Measurements from ENCODE around the gene LSM11.

The LSM11 gene

DNA sequence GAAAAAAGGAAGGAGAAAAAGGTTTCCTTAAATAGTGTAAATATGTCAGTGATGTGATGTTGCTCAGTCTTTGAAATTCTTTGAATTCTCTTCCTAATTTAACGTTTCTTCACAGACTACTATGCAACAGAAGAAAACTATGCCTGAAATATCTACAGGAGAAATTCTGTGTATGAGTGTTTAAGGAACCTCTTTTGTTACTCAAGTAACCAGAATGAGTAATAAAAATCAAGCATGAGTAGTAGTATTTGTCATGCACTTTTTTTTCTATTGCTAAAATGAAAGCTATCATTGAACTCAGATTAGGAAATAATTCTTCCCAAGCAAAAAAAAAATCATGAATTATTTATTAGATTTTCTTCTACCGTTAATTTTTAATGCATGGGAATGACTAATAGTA, 32.6 kb upstream of the LSM11 start:
- Histone ChIP-seq H3K4me3 (replicated peaks; ENCODE audit: insufficient read depth, low read length) (no peak overlapping the region), H3K27ac (replicated peaks) (no peak overlapping the region)
- no peak for DNase-seq (ENCODE audit: low read depth in 1 of 2, low spot score in 1 of 2)

DNA sequence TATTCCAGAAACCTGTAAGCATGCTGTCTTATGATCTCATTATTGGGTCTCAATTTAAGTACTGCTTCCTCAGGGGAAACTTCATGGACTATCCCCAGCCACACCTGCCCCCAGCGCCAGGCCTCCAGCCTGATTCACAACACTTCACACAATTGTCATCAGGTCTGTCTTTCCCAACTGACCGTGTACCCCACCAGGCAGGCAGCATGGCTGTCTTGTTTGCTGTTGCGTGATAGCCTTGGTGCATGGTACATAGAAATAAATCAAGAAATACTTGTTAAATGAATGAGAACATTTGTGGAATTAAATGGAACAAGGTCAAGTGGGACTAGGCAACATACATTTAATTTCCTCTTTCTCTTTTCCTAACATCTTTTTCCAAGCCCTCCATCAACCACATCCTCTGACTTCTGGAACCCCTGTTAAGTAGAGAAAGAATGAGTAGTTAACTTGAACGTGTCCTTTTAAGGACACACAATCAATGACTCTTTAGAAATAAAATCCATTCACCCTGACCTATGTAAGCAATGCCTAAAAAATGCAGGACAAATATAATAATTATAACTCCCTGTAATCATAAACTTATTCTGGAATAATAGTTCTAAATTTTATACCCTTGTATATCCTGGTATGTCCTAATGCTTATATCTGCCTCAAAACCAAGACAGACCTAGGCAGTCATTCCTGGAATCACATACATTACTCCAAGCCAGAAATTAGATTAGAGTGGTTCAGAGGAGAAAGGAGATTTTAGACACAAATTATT, 29.5 kb upstream of the LSM11 start:
- TF ChIP-seq, protein P1, sequence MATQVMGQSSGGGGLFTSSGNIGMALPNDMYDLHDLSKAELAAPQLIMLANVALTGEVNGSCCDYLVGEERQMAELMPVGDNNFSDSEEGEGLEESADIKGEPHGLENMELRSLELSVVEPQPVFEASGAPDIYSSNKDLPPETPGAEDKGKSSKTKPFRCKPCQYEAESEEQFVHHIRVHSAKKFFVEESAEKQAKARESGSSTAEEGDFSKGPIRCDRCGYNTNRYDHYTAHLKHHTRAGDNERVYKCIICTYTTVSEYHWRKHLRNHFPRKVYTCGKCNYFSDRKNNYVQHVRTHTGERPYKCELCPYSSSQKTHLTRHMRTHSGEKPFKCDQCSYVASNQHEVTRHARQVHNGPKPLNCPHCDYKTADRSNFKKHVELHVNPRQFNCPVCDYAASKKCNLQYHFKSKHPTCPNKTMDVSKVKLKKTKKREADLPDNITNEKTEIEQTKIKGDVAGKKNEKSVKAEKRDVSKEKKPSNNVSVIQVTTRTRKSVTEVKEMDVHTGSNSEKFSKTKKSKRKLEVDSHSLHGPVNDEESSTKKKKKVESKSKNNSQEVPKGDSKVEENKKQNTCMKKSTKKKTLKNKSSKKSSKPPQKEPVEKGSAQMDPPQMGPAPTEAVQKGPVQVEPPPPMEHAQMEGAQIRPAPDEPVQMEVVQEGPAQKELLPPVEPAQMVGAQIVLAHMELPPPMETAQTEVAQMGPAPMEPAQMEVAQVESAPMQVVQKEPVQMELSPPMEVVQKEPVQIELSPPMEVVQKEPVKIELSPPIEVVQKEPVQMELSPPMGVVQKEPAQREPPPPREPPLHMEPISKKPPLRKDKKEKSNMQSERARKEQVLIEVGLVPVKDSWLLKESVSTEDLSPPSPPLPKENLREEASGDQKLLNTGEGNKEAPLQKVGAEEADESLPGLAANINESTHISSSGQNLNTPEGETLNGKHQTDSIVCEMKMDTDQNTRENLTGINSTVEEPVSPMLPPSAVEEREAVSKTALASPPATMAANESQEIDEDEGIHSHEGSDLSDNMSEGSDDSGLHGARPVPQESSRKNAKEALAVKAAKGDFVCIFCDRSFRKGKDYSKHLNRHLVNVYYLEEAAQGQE (IDR thresholded peaks at IDR 0.05; ENCODE audit: insufficient replicate concordance, low read depth), result no peak
- TF ChIP-seq SPI1 (IDR thresholded peaks at IDR 0.05; ENCODE audit: borderline replicate concordance, low read depth) (no peak), GABPA (IDR thresholded peaks at IDR 0.05; ENCODE audit: low read depth) (no peak), POLR2AphosphoS5 (IDR thresholded peaks at IDR 0.05; ENCODE audit: low read depth) (no peak)
- TF ChIP-seq, protein P2, sequence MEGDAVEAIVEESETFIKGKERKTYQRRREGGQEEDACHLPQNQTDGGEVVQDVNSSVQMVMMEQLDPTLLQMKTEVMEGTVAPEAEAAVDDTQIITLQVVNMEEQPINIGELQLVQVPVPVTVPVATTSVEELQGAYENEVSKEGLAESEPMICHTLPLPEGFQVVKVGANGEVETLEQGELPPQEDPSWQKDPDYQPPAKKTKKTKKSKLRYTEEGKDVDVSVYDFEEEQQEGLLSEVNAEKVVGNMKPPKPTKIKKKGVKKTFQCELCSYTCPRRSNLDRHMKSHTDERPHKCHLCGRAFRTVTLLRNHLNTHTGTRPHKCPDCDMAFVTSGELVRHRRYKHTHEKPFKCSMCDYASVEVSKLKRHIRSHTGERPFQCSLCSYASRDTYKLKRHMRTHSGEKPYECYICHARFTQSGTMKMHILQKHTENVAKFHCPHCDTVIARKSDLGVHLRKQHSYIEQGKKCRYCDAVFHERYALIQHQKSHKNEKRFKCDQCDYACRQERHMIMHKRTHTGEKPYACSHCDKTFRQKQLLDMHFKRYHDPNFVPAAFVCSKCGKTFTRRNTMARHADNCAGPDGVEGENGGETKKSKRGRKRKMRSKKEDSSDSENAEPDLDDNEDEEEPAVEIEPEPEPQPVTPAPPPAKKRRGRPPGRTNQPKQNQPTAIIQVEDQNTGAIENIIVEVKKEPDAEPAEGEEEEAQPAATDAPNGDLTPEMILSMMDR (IDR thresholded peaks at IDR 0.05; ENCODE audit: insufficient read depth, low read length), result no peak
- Histone ChIP-seq H3K27ac (replicated peaks) (no peak overlapping the region), H3K27me3 (ENCODE audit: insufficient read depth, poor library complexity, severe bottlenecking) (no peaks in the 10 kb centered on the region), H3K4me3 (replicated peaks; ENCODE audit: insufficient read depth, low read length) (no peak overlapping the region)
- DNase-seq (ENCODE audit: low read depth in 1 of 2, low spot score in 1 of 2), result no peak

More for the DNA sequence above, 32.6 kb upstream of the LSM11 start:
- no peak for TF ChIP-seq POLR2AphosphoS5 (IDR thresholded peaks at IDR 0.05; ENCODE audit: low read depth)
- H3K27me3 ChIP-seq (ENCODE audit: insufficient read depth, poor library complexity, severe bottlenecking), result no peaks in the 10 kb centered on the region

DNA sequence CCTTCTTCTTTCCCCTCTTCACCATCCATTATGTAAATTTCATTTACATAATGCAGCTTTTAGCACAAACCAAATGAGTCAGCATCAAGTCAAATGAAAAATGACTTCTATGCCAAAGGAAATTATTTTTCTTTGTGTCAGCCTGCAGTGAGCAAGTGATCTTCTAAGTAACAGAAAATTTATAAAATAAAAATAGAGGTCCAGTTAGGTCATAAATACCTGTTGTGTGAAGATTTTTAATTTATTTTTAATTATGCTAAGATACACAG, 29.0 kb upstream of the LSM11 start:
- TF ChIP-seq SPI1 (IDR thresholded peaks at IDR 0.05; ENCODE audit: borderline replicate concordance, low read depth) (no peak), POLR2AphosphoS5 (IDR thresholded peaks at IDR 0.05; ENCODE audit: low read depth) (no peak), GABPA (IDR thresholded peaks at IDR 0.05; ENCODE audit: low read depth) (no peak)
- TF ChIP-seq, protein P2 (IDR thresholded peaks at IDR 0.05; ENCODE audit: insufficient read depth, low read length), result no peak
- TF ChIP-seq, protein P1 (IDR thresholded peaks at IDR 0.05; ENCODE audit: insufficient replicate concordance, low read depth), result no peak
- no peak for DNase-seq (ENCODE audit: low read depth in 1 of 2, low spot score in 1 of 2)
- Histone ChIP-seq H3K27ac (replicated peaks) (no peak overlapping the region), H3K4me3 (replicated peaks; ENCODE audit: insufficient read depth, low read length) (no peak overlapping the region), H3K27me3 (ENCODE audit: insufficient read depth, poor library complexity, severe bottlenecking) (no peaks in the 10 kb centered on the region)

DNA sequence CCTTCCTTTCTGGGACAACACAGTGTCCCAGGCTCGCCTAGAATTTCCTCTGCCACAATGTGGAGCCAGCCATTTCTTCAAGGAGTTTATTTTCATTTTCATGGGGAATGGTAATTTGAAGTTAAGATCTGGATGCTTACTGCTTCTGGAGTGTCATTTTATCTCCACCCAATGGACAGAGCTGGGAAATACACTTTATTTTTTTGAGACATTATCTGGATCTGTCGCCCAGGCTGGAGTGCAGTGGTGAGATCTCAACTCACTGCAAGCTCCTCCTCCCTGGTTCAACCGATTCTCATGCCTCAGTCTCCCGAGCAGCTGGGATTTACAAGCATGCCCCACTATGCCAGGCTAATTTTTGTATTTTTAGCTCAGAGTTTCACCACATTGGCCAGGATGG, 25.0 kb upstream of the LSM11 start:
- DNase-seq (ENCODE audit: low read depth in 1 of 2, low spot score in 1 of 2), result peak in 1 of 2 experiments; percentile 16
- TF ChIP-seq, protein P2 (IDR thresholded peaks at IDR 0.05; ENCODE audit: insufficient read depth, low read length), result peak; percentile 15
- TF ChIP-seq GABPA (IDR thresholded peaks at IDR 0.05; ENCODE audit: low read depth), result no peak

More for the DNA sequence above, 25.0 kb upstream of the LSM11 start:
- no peak overlapping the region for H3K27ac ChIP-seq (replicated peaks)
- no peak overlapping the region for H3K4me3 ChIP-seq (replicated peaks; ENCODE audit: insufficient read depth, low read length)
- no peaks in the 10 kb centered on the region for H3K27me3 ChIP-seq (ENCODE audit: insufficient read depth, poor library complexity, severe bottlenecking)

Measured in HL-60 (cell line).